HL-60 (cell line): Measurements from ENCODE around the gene PROC.

Experiments used
- DNase-seq, 2 experiments: peaks; one replicate each; pipeline ENCODE4 v3.0.0-alpha.2; 2010 to 2020; ENCODE audit warnings: low read depth in 1 of 2, low spot score in 1 of 2
- H3K27ac ChIP-seq: fragments of 250-450 bp; sonication (Bioruptor Pico); replicated peaks from 2 replicates; pipeline ENCODE4 v1.5.1; 2020; ENCODE audit warnings: mild to moderate bottlenecking, moderate library complexity
- H3K27me3 ChIP-seq: fragments of 250-450 bp; sonication (Bioruptor Pico); 2 replicates; pipeline ENCODE4 v1.5.1; 2021; ENCODE audit warnings: mild to moderate bottlenecking, moderate library complexity; ENCODE audit not compliant: insufficient read depth, poor library complexity, severe bottlenecking
- H3K4me3 ChIP-seq: replicated peaks from 2 replicates; pipeline ENCODE4 v1.5.1; 2011; ENCODE audit warnings: mild to moderate bottlenecking, control low read depth, low read length; ENCODE audit not compliant: insufficient read depth
- GABPA ChIP-seq: IDR thresholded peaks from 2 replicates; pipeline ENCODE4 v1.6.1; 2012; ENCODE audit warnings: low read depth
- POLR2AphosphoS5 ChIP-seq: IDR thresholded peaks from 2 replicates; pipeline ENCODE4 v1.6.1; 2012; ENCODE audit warnings: low read depth
- SPI1 ChIP-seq: IDR thresholded peaks from 2 replicates; pipeline ENCODE4 v1.6.1; 2012; ENCODE audit warnings: low read depth, mild to moderate bottlenecking, borderline replicate concordance
- TF ChIP-seq, protein P1 (sequence below): IDR thresholded peaks from 2 replicates; pipeline ENCODE4 v1.6.1; 2012; ENCODE audit warnings: low read depth; ENCODE audit not compliant: insufficient replicate concordance
- TF ChIP-seq, protein P2 (sequence below): IDR thresholded peaks from one replicate; pipeline ENCODE4 v1.5.1; 2011; ENCODE audit warnings: low read length, control low read depth, inconsistent platforms; ENCODE audit not compliant: insufficient read depth

PROC gene

GRCh38 chr2:127392133-127392827 is 25.9 kb upstream of the PROC start:
- no peak overlapping the region for H3K4me3 ChIP-seq
- peak overlapping the region; percentile 13; the same call in 1 of the 2 replicates for H3K27ac ChIP-seq
- TF ChIP-seq GABPA, result no peak
- TF ChIP-seq, protein P1, sequence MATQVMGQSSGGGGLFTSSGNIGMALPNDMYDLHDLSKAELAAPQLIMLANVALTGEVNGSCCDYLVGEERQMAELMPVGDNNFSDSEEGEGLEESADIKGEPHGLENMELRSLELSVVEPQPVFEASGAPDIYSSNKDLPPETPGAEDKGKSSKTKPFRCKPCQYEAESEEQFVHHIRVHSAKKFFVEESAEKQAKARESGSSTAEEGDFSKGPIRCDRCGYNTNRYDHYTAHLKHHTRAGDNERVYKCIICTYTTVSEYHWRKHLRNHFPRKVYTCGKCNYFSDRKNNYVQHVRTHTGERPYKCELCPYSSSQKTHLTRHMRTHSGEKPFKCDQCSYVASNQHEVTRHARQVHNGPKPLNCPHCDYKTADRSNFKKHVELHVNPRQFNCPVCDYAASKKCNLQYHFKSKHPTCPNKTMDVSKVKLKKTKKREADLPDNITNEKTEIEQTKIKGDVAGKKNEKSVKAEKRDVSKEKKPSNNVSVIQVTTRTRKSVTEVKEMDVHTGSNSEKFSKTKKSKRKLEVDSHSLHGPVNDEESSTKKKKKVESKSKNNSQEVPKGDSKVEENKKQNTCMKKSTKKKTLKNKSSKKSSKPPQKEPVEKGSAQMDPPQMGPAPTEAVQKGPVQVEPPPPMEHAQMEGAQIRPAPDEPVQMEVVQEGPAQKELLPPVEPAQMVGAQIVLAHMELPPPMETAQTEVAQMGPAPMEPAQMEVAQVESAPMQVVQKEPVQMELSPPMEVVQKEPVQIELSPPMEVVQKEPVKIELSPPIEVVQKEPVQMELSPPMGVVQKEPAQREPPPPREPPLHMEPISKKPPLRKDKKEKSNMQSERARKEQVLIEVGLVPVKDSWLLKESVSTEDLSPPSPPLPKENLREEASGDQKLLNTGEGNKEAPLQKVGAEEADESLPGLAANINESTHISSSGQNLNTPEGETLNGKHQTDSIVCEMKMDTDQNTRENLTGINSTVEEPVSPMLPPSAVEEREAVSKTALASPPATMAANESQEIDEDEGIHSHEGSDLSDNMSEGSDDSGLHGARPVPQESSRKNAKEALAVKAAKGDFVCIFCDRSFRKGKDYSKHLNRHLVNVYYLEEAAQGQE, result no peak
- TF ChIP-seq SPI1, result peak; percentile 76; the same call in 1 of the 2 replicates
- TF ChIP-seq, protein P2, sequence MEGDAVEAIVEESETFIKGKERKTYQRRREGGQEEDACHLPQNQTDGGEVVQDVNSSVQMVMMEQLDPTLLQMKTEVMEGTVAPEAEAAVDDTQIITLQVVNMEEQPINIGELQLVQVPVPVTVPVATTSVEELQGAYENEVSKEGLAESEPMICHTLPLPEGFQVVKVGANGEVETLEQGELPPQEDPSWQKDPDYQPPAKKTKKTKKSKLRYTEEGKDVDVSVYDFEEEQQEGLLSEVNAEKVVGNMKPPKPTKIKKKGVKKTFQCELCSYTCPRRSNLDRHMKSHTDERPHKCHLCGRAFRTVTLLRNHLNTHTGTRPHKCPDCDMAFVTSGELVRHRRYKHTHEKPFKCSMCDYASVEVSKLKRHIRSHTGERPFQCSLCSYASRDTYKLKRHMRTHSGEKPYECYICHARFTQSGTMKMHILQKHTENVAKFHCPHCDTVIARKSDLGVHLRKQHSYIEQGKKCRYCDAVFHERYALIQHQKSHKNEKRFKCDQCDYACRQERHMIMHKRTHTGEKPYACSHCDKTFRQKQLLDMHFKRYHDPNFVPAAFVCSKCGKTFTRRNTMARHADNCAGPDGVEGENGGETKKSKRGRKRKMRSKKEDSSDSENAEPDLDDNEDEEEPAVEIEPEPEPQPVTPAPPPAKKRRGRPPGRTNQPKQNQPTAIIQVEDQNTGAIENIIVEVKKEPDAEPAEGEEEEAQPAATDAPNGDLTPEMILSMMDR, result no peak
- no peak for TF ChIP-seq POLR2AphosphoS5
- no peaks in the 10 kb centered on the region for H3K27me3 ChIP-seq
- DNase-seq, result peak in 1 of 2 experiments; percentile 23

DNA sequence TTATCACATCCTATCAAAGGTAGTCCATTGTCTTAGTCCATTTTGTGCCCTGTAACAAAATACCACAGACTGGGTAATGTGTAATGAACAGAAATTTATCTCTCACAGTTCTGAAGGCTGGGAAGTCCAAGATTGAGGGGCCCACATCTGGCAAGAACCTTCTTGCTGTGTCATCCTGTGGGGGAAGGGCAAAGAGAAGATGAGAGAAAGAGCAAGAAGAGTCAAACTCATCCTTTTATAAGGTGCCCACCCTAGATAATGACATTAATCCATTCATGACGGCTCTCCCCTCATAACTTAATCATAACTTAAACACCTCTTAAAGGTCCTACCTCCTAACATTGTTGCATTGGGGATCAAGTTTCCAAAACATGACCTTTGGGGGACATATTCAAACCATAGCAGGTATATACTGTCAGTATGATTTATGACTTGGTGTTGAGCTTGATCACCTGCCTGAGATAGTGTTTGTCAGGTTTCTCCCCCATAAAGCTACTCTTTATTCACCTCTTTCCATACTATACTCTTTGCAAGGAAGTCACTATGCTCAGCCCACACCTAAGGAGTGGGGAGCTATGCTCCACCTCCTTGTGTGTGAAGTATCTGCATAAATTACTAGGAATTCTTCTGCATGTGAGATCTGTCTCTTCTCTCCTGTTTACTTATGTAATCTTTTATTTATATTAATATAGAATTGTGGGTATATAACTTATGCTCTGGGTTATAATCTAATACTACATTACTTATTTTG is 25.2 kb upstream of the PROC start:
- DNase-seq, result no peak
- TF ChIP-seq GABPA (no peak), SPI1 (no peak), POLR2AphosphoS5 (no peak)
- TF ChIP-seq, protein P2, result no peak
- TF ChIP-seq, protein P1, result no peak
- Histone ChIP-seq H3K4me3 (no peak overlapping the region), H3K27ac (peak overlapping the region; percentile 13; the same call in 1 of the 2 replicates), H3K27me3 (no peaks in the 10 kb centered on the region)

- DNase-seq, result no peak
- Histone ChIP-seq H3K4me3 (no peak overlapping the region), H3K27ac (no peak overlapping the region), H3K27me3 (no peaks in the 10 kb centered on the region)
- TF ChIP-seq GABPA, result no peak
- TF ChIP-seq SPI1, result no peak
- no peak for TF ChIP-seq POLR2AphosphoS5
- TF ChIP-seq, protein P1, result no peak
- TF ChIP-seq, protein P2, result no peak
Measured at GRCh38 chr2:127394492-127394891, 23.7 kb upstream of the PROC start.
